ENCODE data around the gene CAMTA1.

Gene CAMTA1

DNA sequence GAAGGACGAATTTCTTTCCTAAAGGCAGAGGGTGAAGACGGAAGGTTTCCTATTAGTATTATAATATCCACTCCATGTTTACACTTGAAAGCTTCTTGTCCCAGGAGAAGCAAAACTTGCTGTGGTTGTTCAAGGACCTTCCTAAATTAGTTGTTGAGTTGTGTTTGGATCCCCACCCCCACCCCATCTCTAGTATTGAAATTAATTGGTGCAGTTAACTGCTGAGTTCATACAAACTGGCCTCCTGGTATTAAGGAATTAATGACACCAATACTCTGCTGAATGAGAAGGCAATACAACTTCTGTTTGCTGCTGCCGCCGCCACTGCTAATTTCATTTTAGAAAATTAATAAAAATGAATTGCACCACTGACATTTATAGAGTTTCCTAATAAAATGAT, 308.8 kb downstream of the CAMTA1 start:
- DNase-seq: no peak

GRCh38 chr1:7094509-7094908, 309.3 kb downstream of the CAMTA1 start:
- DNase-seq: no peak

- no peak for DNase-seq
Observed at GRCh38 chr1:7095343-7095964, 310.2 kb downstream of the CAMTA1 start.

- no peak for DNase-seq
Observed at GRCh38 chr1:7097938-7098592, 312.8 kb downstream of the CAMTA1 start.

- no peak for DNase-seq
Observed at GRCh38 chr1:7098641-7099040, 313.4 kb downstream of the CAMTA1 start.

GRCh38 chr1:7100479-7100878, 315.2 kb downstream of the CAMTA1 start:
- DNase-seq: no peak

DNA sequence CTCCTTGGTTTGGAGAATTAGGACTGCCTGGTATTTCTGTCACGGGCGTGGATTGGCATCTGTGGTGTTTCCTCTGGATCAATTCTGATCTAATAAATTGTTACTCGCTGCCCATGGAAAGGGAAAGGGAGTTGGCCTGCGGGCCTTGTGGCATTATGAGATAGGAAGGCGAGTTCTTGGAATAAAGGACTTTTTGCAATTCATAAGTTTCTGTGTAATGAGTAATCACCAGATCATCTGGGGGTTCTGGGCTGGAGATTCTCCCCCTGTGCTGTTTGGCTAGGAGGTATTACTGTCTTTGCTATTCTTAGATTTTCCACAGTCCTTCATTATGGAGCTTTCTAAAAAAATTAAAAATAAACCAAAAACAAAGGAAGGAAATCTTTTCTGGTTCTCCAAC, 315.9 kb downstream of the CAMTA1 start:
- DNase-seq: no peak

DNA sequence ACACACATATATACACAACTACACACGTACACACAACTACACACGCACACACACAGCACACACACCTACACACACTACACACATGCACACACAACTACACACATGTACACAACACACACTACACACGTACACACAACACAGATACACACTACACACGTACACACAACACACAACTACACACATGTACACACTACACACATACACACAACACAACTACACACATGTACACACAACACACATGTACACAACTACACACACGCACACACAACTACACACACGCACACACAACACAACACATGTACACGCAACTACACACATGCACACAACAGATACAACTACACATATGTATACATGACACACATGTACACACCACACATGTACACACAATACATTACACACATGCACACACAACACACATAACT, 318.1 kb downstream of the CAMTA1 start:
- DNase-seq: no peak

- no peak for DNase-seq
Observed at GRCh38 chr1:7103874-7104273, 318.6 kb downstream of the CAMTA1 start.

DNA sequence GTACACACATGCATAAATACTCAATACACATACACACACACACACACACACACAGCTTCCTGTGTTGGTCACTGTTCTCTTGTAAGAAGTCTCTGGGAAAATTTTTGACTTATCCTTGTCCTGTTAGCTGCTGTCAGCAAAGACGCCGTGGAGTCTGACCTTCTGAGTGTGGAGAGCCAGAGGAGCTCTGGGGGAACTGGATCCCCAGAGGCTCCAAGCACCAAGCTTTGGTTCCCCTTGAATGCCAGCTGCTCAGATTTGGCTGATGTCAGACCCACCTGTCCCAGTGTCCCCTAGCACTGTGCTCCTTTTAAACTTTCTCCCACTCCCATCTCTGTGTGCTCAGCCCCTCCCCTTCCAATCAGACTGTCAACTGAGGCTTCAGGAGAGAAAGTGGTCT, 319.1 kb downstream of the CAMTA1 start:
- DNase-seq: no peak

DNA sequence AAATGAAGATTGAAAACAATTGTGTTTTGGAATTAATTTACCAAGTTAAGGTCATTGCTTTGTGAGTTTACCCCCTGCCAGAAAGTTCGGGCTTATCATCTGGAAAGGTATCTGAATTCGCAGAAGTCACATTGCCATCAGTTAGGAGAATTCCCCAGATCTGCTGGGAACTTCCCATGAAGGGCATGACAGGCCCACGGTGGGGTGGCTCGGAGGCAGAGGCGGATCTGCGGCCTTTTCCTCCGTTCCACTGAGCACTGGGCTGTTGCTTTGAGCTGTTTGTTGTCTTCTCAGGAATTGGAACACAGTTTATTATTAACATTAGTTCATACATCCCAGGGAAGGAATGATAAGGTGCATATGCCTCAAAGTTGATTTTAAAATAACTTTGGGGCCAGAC, 320.0 kb downstream of the CAMTA1 start:
- DNase-seq: no peak

- DNase-seq: no peak
Observed at GRCh38 chr1:7106442-7107108, 321.3 kb downstream of the CAMTA1 start.

- no peak for DNase-seq
Observed at GRCh38 chr1:7107109-7107830, 322.0 kb downstream of the CAMTA1 start.

- DNase-seq: no peak
Observed at GRCh38 chr1:7108251-7108650, 323.0 kb downstream of the CAMTA1 start.

DNA sequence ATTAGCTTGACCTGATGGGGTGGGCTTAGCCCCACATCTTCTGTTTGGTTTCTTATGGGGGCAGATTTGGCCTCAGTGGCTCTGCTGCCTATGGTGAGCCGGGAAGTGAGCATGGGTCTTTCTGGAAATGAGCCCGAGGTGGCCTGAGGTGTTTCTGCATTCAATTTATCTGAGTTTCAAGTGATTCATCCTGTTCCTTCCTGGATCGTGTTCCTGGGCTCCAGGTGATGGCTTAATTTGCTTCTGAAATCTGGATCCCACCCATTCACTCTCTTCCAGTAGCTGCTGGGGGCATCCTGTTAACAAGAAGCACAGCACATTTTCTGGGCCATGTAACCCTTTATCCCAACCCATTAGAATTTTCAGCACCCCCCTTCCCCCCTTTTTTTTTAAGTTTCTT, 324.6 kb downstream of the CAMTA1 start:
- DNase-seq: no peak

DNA sequence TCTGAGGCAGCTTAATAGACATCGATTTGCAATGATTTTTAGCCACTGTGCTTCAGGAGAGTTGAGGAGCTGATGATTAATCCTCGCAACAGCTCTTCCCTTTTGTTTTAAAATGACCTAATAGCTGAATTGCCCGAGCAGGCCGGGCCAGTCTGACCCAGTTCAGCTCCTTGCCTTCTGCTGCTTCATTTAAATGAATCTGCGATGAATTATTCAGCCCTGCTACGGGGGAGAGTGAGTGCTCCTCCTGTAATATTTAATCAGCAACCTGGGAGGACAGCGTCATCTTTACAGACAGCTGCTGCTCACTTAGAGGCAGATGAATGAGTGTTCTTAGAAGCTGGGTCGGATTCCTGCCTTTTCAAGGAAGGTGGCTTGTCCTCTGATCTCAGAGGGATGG, 325.1 kb downstream of the CAMTA1 start:
- no peak for DNase-seq

- no peak for DNase-seq
Observed at GRCh38 chr1:7111853-7112252, 326.6 kb downstream of the CAMTA1 start.

DNA sequence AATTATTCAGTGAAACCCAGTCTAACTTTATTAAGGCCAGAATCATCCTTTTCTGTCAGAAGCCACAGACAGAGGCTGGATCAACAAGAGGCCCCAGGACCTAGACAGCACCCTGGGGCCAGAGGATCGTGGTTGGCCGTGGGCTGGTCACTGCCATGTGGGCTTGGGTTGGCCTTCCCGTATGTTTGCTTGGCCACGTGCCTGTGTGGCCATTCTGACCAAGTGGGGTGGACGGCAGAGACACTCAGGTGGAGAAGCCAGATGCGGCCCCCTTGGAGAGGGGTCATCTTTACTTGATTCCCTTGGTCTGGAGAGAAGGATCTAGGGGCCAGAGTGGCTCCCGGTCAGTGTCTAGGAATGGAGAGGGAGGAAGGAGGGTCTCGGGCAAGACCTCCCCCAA, 327.9 kb downstream of the CAMTA1 start:
- no peak for DNase-seq

DNA sequence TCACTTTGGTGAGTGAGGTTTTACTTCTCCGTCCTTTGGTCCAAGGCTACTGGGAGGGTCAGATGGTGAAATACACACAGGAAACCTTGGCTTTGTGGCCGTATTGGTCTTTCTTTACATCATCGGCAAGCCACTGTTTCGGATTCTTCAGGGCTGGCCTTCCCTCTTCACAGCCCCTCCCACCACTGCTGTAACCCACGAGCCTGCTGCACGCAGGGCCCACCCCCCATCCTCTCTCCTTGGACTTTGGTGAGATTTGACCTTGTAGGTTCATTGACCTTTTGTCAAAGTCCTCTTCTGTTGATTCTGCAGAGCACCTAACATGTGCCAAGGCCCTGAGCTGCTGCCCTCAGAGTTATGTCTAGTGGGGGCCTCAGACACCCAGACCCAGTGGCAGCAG, 328.6 kb downstream of the CAMTA1 start:
- DNase-seq: no peak

DNA sequence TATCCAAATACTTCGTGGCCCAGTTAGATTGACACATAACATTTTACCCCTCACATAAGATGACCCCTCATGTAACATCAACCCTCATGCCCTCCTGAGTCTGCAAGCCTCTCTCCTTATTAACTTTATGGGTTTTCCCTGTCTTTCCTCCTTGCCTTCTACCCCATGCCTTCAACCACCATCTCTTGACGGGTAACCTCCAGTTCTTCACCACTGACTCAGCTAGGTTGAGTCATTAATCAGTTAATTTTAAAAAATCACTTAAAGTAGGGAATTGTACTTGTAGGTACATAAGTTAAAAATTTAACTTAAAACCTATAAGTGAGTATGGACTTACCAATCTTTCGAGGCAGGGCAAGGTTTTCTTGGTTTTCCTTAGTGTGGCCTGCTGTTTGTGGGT, 330.7 kb downstream of the CAMTA1 start:
- no peak for DNase-seq

DNA sequence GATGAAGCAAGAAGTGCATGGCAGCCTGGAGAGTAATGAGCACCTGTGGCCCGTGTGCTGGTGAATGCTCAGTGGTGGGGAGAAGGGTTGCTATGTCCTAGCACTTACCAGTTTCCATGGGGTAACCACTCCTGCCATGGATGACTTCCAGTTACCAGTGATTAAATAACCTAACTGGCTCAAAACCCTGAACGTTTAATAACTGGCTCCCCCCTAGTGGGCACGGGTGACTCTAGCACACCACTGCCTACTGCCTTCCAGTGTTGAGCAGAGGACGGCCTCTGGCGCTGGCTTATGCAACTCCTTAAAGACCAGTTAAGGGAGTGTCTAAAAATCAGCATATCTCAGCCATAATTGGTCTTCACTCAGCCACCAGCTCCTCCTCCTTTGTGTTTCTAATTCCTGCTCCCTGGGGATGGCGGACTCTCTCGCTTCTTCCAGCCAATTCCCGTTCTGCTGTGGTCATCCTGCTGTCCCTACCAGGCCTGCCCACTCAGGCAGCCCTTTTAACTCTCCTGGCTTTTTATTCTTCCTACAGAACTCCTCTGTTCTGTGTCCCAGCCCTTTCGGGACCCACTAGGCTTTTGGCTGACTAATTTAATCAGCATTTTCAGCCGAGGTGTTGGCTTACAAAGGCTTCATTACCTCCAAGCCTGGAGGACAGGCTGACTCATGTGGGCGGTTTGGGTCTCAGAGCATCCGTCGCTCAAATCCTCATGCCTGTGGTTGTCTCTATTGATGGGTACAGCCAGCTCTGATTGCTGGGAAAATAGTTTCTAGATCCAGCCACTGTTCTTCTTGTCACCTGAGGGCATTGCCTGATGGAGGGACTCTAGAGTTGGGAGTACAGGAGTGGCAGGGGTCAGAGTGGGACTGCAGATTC, 332.4 kb downstream of the CAMTA1 start:
- no peak for DNase-seq

DNA sequence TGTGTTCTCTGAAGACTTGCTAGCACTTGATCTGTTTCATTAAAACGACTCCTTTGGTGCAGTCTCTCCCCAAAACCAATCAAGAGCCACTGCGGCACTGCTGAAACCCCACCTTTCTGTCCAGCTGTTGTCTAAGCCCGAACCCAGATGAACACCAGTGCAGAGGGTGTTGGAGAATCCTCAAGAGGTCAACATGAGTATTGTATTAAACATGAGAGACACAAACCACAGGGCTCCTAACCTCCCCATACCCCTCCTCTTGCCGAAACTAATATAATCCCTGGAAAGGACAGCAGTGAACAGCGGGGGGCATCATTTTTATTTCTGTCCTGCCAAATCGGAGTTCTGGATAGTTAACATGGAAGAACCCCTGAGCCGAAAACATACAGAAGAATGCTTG, 333.9 kb downstream of the CAMTA1 start:
- DNase-seq: no peak

Data from T-helper 9 cell (primary cell).